GM19099 (cell line): Measurements from ENCODE around the gene TMEM181.

Experiments
- POLR2A ChIP-seq: IDR thresholded peaks from 3 replicates; pipeline ENCODE4 v1.6.1; 2011; ENCODE audit warnings: low read depth; ENCODE audit not compliant: insufficient read length; ENCODE audit errors: extremely low read depth

The TMEM181 gene

GRCh38 chr6:158559895-158560835 is at the start of gene TMEM181:
TMEM181 (plus strand) TSS chr6:158560091; CDS start chr6:158560225, 134 bp downstream.
- TF ChIP-seq POLR2A, result peak; percentile 94

- no peak for TF ChIP-seq POLR2A
Observed at GRCh38 chr6:158512809-158513208, 47.1 kb upstream of the TMEM181 start.

GRCh38 chr6:158514176-158514575 is 45.7 kb upstream of the TMEM181 start:
- no peak for TF ChIP-seq POLR2A

GRCh38 chr6:158514991-158515390 is 44.9 kb upstream of the TMEM181 start:
- no peak for TF ChIP-seq POLR2A

GRCh38 chr6:158516098-158516497 is 43.8 kb upstream of the TMEM181 start:
- TF ChIP-seq POLR2A, result no peak

- TF ChIP-seq POLR2A, result no peak
Observed at GRCh38 chr6:158517038-158517437, 42.9 kb upstream of the TMEM181 start.

GRCh38 chr6:158517581-158517980 is 42.3 kb upstream of the TMEM181 start:
- no peak for TF ChIP-seq POLR2A

GRCh38 chr6:158518191-158519127 is 41.4 kb upstream of the TMEM181 start:
- peak; percentile 26 for TF ChIP-seq POLR2A

GRCh38 chr6:158519300-158519699 is 40.6 kb upstream of the TMEM181 start:
- TF ChIP-seq POLR2A, result no peak

- no peak for TF ChIP-seq POLR2A
Observed at GRCh38 chr6:158519761-158520160, 40.1 kb upstream of the TMEM181 start.

GRCh38 chr6:158521759-158522158 is 38.1 kb upstream of the TMEM181 start:
- no peak for TF ChIP-seq POLR2A

- TF ChIP-seq POLR2A, result no peak
Observed at GRCh38 chr6:158522616-158523015, 37.3 kb upstream of the TMEM181 start.

GRCh38 chr6:158524311-158524710 is 35.6 kb upstream of the TMEM181 start:
- no peak for TF ChIP-seq POLR2A

GRCh38 chr6:158528826-158529225 is 31.1 kb upstream of the TMEM181 start:
- no peak for TF ChIP-seq POLR2A

GRCh38 chr6:158529629-158530028 is 30.3 kb upstream of the TMEM181 start:
- TF ChIP-seq POLR2A, result no peak

GRCh38 chr6:158531566-158531965 is 28.3 kb upstream of the TMEM181 start:
- no peak for TF ChIP-seq POLR2A

GRCh38 chr6:158531970-158532369 is 27.9 kb upstream of the TMEM181 start:
- no peak for TF ChIP-seq POLR2A
